Nephron progenitor cell (in vitro differentiated cells): Measurements from ENCODE around the gene HINFP.
"Not testable (repeated sequence)": the region's sequence is repeated elsewhere in the genome, so short reads cannot be mapped to it uniquely, and the experiment has no call there.

ENCODE experiments used
- DNase-seq: peaks from one replicate; pipeline ENCODE4 v3.0.0; 2021
- H3K27ac Mint-ChIP-seq: 2 replicates; pipeline ENCODE4 v1.8.0; 2021; ENCODE audit warnings: mild to moderate bottlenecking, moderate library complexity, mixed read lengths
- H3K27me3 Mint-ChIP-seq: 2 replicates; pipeline ENCODE4 v1.8.0; 2021; ENCODE audit warnings: mild to moderate bottlenecking, low read depth, mixed read lengths; ENCODE audit not compliant: poor library complexity
- H3K36me3 Mint-ChIP-seq: 2 replicates; pipeline ENCODE4 v1.8.0; 2021; ENCODE audit warnings: low read depth, mixed read lengths
- H3K4me1 Mint-ChIP-seq: 2 replicates; pipeline ENCODE4 v1.8.0; 2021; ENCODE audit warnings: mixed read lengths
- H3K4me3 Mint-ChIP-seq: 2 replicates; pipeline ENCODE4 v1.8.0; 2021; ENCODE audit warnings: mild to moderate bottlenecking, moderate library complexity, mixed read lengths
- H3K9me3 Mint-ChIP-seq: 2 replicates; pipeline ENCODE4 v1.8.0; 2021; ENCODE audit warnings: mild to moderate bottlenecking, moderate library complexity, mixed read lengths
- CTCF ChIP-seq: fragments of 200-600 bp; sonication (generic); IDR thresholded peaks from 2 replicates; pipeline ENCODE4 v1.5.0; 2021; ENCODE audit warnings: antibody characterized with exemption

The HINFP gene

GRCh38 chr11:119099711-119100110 is 21.7 kb upstream of the HINFP start:
- Mint-ChIP-seq H3K9me3 (no peaks in the 10 kb centered on the region), H3K4me3 (peak overlapping the region; percentile 92), H3K27me3 (no peaks in the 10 kb centered on the region), H3K27ac (no peak overlapping the region), H3K36me3 (peaks cover 28% of the 10 kb centered on the region), H3K4me1 (peaks cover 63% of the 10 kb centered on the region)
- no peak for TF ChIP-seq CTCF
- DNase-seq = no peak

- Mint-ChIP-seq H3K4me1 (peaks cover 69% of the 10 kb centered on the region), H3K9me3 (no peaks in the 10 kb centered on the region), H3K4me3 (peak overlapping the region; percentile 92), H3K27me3 (peaks cover 2% of the 10 kb centered on the region), H3K36me3 (peaks cover 28% of the 10 kb centered on the region), H3K27ac (peak overlapping the region; percentile 67)
- DNase-seq = no peak
- TF ChIP-seq CTCF = peak; percentile 28
These were observed 21.0 kb upstream of the HINFP start for GRCh38 chr11:119100246-119100970.

DNA sequence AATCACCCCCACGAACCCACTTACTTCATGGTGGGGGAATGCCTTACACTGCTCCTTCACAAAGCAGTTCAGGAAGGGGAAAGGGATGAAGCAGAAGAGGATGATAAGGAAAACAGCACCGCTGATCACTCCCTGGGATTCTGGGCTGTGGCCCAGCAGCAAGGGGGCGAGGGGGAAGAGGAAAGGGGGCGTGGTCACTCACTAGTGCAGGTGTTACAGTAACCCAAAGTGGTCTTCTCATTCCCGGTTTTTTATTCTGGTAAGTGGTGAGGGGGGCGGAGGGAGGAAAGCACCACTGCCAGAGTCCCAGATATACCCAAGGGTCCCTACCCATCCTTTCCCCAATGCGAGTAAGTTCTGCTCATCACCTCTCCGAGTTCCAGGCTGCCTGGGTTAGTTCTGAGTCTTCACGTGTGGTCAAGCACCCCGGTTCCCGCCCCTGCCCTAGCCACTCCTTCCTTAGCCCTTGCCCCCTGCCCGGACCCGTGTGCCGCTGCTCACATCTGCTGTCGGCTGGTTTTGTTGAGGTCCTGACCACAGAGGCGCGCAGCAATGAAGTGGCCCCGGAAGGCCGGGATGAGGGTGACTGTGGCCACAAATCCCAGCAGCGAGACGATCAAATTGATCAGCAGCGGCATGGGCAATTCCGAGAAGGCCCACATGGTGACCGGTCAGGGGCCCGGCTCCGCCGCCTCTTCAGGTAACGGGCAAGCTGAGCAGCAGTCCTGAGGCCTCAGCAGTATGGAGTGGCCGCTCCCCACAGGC is 20.2 kb upstream of the HINFP start:
- DNase-seq = peak; percentile 50
- Mint-ChIP-seq H3K4me3 (peak overlapping the region; percentile 92), H3K4me1 (peaks cover 68% of the 10 kb centered on the region), H3K9me3 (no peaks in the 10 kb centered on the region), H3K27ac (peak overlapping the region; percentile 98), H3K36me3 (peaks cover 28% of the 10 kb centered on the region), H3K27me3 (peaks cover 2% of the 10 kb centered on the region)
- TF ChIP-seq CTCF = no peak

- Mint-ChIP-seq H3K4me1 (peaks cover 71% of the 10 kb centered on the region), H3K4me3 (peak within 1 kb of the TSS; percentile 92), H3K27me3 (peaks cover 2% of the 10 kb centered on the region), H3K36me3 (peaks cover 22% of the 10 kb centered on the region), H3K9me3 (no peaks in the 10 kb centered on the region), H3K27ac (peak within 1 kb of the TSS; percentile 98)
- TF ChIP-seq CTCF = no peak
- peak; percentile 81 for DNase-seq
These were observed 19.5 kb upstream of the HINFP start, which contains the start of gene DPAGT1 for GRCh38 chr11:119101759-119102423. Gene DPAGT1, minus strand, starts transcription at chr11:119101853. Its CDS starts 198 bp downstream, at chr11:119101655.

- peaks cover 74% of the 10 kb centered on the region for H3K4me1 Mint-ChIP-seq
These were observed 18.2 kb upstream of the HINFP start for GRCh38 chr11:119103161-119103664.

DNA sequence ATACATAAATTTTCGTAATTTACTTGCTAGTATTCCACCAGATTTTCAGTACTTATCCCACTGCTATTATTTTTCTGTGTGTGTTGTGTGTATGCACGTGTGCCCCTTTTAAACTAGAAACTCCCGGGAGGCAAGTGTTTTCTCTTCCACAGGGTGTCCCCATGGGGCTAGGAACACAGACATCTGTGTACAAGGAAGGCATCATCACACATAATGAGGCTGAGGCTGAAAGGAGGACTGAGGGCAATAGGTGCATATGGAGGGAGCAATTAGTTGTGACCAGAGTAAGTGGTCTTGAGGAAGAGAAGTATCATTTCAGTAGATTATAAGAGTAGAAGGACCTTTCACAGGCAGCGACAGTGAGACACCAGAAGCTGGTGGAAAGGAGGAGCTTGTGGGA is 17.6 kb upstream of the HINFP start:
- H3K27ac Mint-ChIP-seq = peak overlapping the region; percentile 78
- H3K36me3 Mint-ChIP-seq = peaks cover 3% of the 10 kb centered on the region
- peaks cover 10% of the 10 kb centered on the region for H3K27me3 Mint-ChIP-seq
- peak overlapping the region; percentile 59 for H3K4me3 Mint-ChIP-seq
- DNase-seq = no peak
- peaks cover 77% of the 10 kb centered on the region for H3K4me1 Mint-ChIP-seq
- H3K9me3 Mint-ChIP-seq = no peaks in the 10 kb centered on the region
- TF ChIP-seq CTCF = no peak

More at GRCh38 chr11:119103161-119103664, 18.2 kb upstream of the HINFP start:
- peak overlapping the region; percentile 92 for H3K4me3 Mint-ChIP-seq
- not testable (repeated sequence) for H3K36me3 Mint-ChIP-seq, H3K9me3 Mint-ChIP-seq, H3K27me3 Mint-ChIP-seq, DNase-seq
- peak overlapping the region; percentile 98 for H3K27ac Mint-ChIP-seq
